GM18861 (cell line): Measurements from ENCODE around the gene PTPRG.
"Not testable (repeated sequence)": the region's sequence is repeated elsewhere in the genome, so short reads cannot be mapped to it uniquely, and the experiment has no call there.

Experiments used
- ATAC-seq: cut with Tn5 transposase; IDR thresholded peaks from one replicate; pipeline ENCODE4 v1.9.1; 2021; ENCODE audit not compliant: unreplicated experiment

PTPRG gene

GRCh38 chr3:61561374-61562041 lies at the start of gene PTPRG:
Gene PTPRG, plus strand, starts transcription at chr3:61561571. Its CDS starts 717 bp downstream, at chr3:61562288.
- ATAC-seq, result peak; percentile 44

DNA sequence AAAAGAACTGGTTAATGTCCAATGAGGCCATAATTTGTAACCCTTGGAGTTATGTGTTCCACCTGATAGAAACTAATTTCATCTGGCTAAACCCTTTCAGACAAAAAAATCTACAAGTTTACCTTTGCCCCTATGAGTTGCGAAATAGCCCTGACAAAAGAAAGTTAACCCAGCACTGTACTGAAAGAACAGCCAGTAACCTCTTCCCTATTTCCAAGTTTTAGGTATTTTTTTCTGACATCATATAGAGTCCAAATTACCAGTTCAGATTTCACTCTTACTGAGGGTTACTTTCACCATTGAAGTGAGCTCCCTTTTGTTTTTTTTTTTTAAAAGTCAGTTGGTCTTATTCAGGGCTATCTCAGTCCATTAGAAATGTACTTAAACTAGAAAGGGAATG lies 42.8 kb upstream of the PTPRG start:
- ATAC-seq, result peak; percentile 29

GRCh38 chr3:61520966-61521628 lies 40.3 kb upstream of the PTPRG start:
- peak; percentile 97 for ATAC-seq

- ATAC-seq, result no peak
Measured at GRCh38 chr3:61522060-61522459, 39.3 kb upstream of the PTPRG start.

- ATAC-seq, result no peak
Measured at GRCh38 chr3:61522626-61523025, 38.7 kb upstream of the PTPRG start.

DNA sequence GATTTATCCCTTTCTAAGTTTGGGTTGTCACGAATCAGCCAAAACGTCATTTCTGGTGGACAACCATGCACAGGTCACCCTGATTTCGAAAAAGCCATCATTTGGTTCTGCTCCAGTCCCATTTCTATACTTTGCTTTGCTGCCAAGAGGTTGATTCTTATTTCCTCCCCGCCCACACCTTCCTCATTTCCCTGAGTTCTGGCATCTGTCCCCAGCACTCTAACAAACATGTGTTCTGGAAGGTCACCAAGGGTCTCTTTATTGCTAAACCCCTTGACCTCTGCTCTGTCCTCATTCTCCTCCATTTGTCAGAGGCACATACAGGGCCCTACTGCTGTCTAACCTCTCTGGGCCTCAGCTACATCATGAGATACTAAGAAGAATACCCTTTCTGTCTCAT lies 36.4 kb upstream of the PTPRG start:
- ATAC-seq, result no peak

DNA sequence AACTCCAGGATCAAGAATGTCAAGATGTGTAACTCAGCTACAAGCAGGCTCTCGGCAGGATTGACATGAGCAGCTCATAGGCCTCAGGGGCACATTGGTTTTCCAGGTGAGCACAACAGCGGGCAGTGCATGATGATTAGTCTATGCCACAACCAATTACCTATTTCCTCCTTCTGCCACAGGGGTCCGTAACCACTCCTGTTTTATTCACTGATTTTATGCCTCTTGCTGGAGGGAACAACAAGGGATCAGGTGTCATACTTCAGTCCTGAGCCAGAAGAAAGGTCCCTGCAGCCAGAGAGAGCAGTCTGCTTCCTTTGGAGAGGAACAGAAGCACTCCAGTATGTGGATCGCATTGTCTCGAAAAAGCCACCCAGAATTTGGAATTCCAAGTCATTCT lies 35.1 kb upstream of the PTPRG start:
- ATAC-seq, result no peak

GRCh38 chr3:61527011-61527410 lies 34.4 kb upstream of the PTPRG start:
- no peak for ATAC-seq

DNA sequence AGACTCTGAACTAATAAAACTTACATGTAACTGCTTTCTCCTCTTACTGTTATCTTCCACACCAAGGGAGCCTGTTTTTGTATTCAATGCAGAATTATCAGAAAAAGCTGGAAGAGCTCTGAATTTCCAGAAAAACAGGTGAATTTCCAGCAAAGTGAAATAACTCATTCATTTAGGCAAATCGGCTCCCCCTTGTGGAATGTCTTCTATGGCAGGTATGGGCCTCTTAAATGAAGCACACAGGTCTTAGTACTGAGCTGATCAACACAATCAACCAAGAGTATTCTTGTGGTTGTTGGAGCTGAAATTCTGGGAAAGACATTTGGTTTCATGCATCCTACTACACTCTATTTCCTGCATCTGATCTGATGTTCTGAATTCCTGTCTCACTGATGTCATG lies 31.0 kb upstream of the PTPRG start:
- no peak for ATAC-seq

DNA sequence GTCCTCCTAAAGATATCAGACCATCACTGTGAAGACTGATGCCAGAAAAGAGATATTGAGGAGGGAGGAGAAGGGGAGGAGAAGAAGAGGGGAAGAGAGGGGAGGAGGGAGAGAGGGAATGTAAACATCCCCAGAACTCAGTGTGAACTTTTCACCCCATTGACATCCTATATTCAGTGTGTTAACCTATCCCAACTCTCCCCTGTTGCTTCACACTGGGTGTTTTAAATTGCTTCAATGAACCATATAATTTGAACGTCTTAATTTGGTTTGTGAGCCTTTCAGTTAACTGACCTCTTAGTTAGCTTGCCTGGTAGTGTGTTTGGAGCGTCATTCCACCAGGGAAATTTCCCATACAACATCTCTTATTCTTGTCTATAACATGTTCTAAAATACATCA lies 29.8 kb upstream of the PTPRG start:
- ATAC-seq, result no peak

GRCh38 chr3:61532739-61533500 lies 28.5 kb upstream of the PTPRG start:
- ATAC-seq, result no peak

DNA sequence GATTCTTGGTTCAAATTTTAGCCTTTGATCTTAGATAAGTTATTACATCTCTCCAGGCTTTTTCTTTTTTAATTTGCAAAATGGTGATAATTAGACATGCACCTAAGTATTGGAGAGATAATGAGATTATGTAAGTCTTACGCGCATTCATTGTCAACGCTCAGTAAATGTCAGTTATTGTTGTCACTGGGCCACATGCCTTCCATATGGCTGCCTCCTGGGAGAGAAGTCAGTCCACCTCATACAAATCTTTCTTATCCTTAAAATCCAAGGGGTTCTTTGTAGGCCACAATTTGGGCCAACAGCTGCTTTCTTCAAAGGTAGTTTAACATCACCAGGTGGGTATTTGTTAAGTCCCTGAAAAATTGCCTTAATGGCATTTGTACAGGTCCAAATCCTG lies 25.5 kb upstream of the PTPRG start:
- ATAC-seq, result no peak

GRCh38 chr3:61537366-61537765 lies 24.0 kb upstream of the PTPRG start:
- ATAC-seq, result no peak

GRCh38 chr3:61538486-61538885 lies 22.9 kb upstream of the PTPRG start:
- ATAC-seq, result no peak

- no peak for ATAC-seq
Measured at GRCh38 chr3:61541694-61542093, 19.7 kb upstream of the PTPRG start.

DNA sequence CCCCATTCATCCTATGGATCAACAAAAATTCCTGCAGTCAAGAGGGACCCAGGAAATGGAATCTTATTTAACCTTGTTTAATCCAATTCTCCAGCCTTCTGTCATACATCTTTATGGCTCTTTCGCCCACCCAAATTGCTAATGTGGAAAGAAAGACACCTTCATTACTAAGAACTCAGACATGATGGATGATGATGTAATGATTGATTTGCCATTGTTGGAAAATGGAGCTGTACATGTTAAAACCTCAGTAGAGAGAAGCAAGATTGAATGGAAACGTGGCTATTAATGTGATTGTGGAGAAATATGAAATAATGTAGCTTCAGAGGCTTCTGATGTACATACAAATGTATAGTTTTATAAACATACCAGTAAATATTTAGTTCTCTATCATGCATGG lies 15.7 kb upstream of the PTPRG start:
- ATAC-seq, result no peak

DNA sequence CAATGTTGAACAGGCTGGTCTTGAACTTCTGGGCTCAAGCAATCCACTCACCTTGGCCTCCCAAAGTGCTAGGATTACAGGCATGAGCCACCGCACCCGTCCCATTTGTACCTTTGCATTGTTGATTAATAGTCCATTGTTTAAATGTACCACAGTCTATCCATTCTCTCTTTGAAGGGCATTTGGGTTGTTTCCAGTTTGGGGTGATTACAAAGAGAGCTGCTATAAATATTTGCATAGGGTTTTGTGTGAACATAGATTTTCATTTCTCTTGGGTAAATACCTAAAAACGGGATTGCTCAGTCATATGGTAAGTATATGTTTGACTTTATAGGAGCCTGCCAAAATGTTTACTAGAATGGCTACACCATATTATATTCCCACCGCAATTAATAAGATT lies 13.7 kb upstream of the PTPRG start:
- ATAC-seq, result no peak

DNA sequence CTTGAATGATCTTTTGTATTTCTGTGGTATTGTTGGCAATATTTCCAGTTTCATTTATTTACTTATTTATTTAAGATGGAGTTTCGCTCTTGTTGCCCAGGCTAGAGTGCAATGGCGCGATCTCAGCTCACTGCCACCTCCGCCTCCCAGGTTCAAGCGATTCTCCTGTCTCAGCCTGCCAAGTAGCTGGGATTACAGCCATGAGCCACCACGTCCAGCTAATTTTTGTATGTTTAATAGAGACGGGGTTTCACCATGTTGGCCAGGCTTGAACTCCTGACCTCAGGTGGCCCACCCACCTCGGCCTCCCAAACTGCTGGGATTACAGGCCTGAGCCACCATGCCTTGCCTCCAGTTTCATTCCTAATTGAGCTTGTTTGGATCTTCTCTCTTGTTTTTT lies 8.7 kb upstream of the PTPRG start:
- not testable (repeated sequence) for ATAC-seq

GRCh38 chr3:61559136-61559731 lies 2.1 kb upstream of the PTPRG start:
- no peak for ATAC-seq

GRCh38 chr3:61560517-61561373 lies 626 bp upstream of the PTPRG start:
- peak; percentile 45 for ATAC-seq
